WTC11 (cell line): Measurements from ENCODE around the gene ADGRG3. TPM values are rescaled to one million over a fixed set of nuclear protein-coding genes. Genes with fewer than 3 reads are reported as not detected.

Source experiments
- ATAC-seq: fragments of 200-7000 bp; cut with Tn5 transposase; 2 replicates; pipeline ENCODE4 v1.10.0; 2021; ENCODE audit warnings: mild to moderate bottlenecking, moderate library complexity
- Bru-seq: library from RNA; stranded (reverse); fragments of 400-500 nt; gene quantifications from one replicate; lab custom pipeline; 2021; lab: Mats Ljungman, UMichigan
- CTCF ChIA-PET: fragments of 300-600 bp; sonication (Branson Sonifier 250); formaldehyde crosslinking; loops from one replicate; lab custom pipeline; 2021; ENCODE audit warnings: antibody characterized with exemption; lab: Charles Lee
- POLR2A ChIA-PET: fragments of 350-600 bp; sonication (Branson Sonifier 250); formaldehyde crosslinking; loops from one replicate; lab custom pipeline; 2021; ENCODE audit warnings: antibody characterized with exemption; lab: Charles Lee
- DNase-seq: peaks from one replicate; pipeline ENCODE4 v3.0.0; 2021; ENCODE audit warnings: low spot score
- H3K27ac Mint-ChIP-seq: 2 replicates; pipeline ENCODE4 v1.8.0; 2021; ENCODE audit warnings: mixed read lengths
- H3K27me3 Mint-ChIP-seq: 2 replicates; pipeline ENCODE4 v1.8.0; 2021; ENCODE audit warnings: low read depth, mild to moderate bottlenecking, moderate library complexity, mixed read lengths
- H3K36me3 Mint-ChIP-seq: 2 replicates; pipeline ENCODE4 v1.8.0; 2021; ENCODE audit warnings: mixed read lengths
- H3K4me1 Mint-ChIP-seq: 2 replicates; pipeline ENCODE4 v1.8.0; 2022; ENCODE audit warnings: mixed read lengths
- H3K4me3 Mint-ChIP-seq: 2 replicates; pipeline ENCODE4 v1.8.0; 2021; ENCODE audit warnings: mild to moderate bottlenecking, moderate library complexity, mixed read lengths
- H3K9me3 Mint-ChIP-seq: 2 replicates; pipeline ENCODE4 v1.8.0; 2021; ENCODE audit warnings: mixed read lengths
- AR ChIP-seq: fragments of 250-450 bp; sonication (Bioruptor Pico); IDR thresholded peaks from 2 replicates; pipeline ENCODE4 v1.9.0; 2021; ENCODE audit warnings: mild to moderate bottlenecking
- ATF1 ChIP-seq: sonication (generic); formaldehyde crosslinking; IDR thresholded peaks from 2 replicates; pipeline ENCODE4 v1.8.1; 2023; ENCODE audit warnings: mild to moderate bottlenecking, moderate library complexity, missing genetic modification reagents
- ATF2 ChIP-seq: sonication (generic); formaldehyde crosslinking; IDR thresholded peaks from 2 replicates; pipeline ENCODE4 v1.8.1; 2022; ENCODE audit warnings: low read depth, missing genetic modification reagents, borderline replicate concordance
- CBFB ChIP-seq: sonication (generic); formaldehyde crosslinking; IDR thresholded peaks from 2 replicates; pipeline ENCODE4 v1.8.1; 2022; ENCODE audit warnings: mild to moderate bottlenecking, low read depth, missing genetic modification reagents
- E2F1 ChIP-seq: sonication (generic); formaldehyde crosslinking; IDR thresholded peaks from 2 replicates; pipeline ENCODE4 v1.8.0; 2022; ENCODE audit warnings: mild to moderate bottlenecking, missing genetic modification reagents
- ELF4 ChIP-seq: sonication (generic); formaldehyde crosslinking; IDR thresholded peaks from 2 replicates; pipeline ENCODE4 v1.8.1; 2022; ENCODE audit warnings: low read depth, mild to moderate bottlenecking, moderate library complexity, missing genetic modification reagents
- EMX1 ChIP-seq: fragments of 250-450 bp; sonication (Bioruptor Pico); IDR thresholded peaks from 2 replicates; pipeline ENCODE4 v1.8.0; 2021; ENCODE audit warnings: mild to moderate bottlenecking
- IRF2 ChIP-seq: sonication (generic); formaldehyde crosslinking; IDR thresholded peaks from 2 replicates; pipeline ENCODE4 v1.8.0; 2022; ENCODE audit warnings: low read depth, missing genetic modification reagents, borderline replicate concordance
- NFE2L1 ChIP-seq: sonication (generic); formaldehyde crosslinking; IDR thresholded peaks from 2 replicates; pipeline ENCODE4 v1.8.1; 2023; ENCODE audit warnings: missing genetic modification reagents
- PREB ChIP-seq: sonication (generic); formaldehyde crosslinking; IDR thresholded peaks from 2 replicates; pipeline ENCODE4 v1.8.1; 2022; ENCODE audit warnings: mild to moderate bottlenecking, missing genetic modification reagents, moderate library complexity, borderline replicate concordance
- RELA ChIP-seq: sonication (generic); formaldehyde crosslinking; IDR thresholded peaks from 2 replicates; pipeline ENCODE4 v1.8.1; 2022; ENCODE audit warnings: missing genetic modification reagents, mild to moderate bottlenecking, borderline replicate concordance
- SP1 ChIP-seq: sonication (generic); formaldehyde crosslinking; conservative IDR thresholded peaks from 2 replicates; pipeline ENCODE4 v1.8.1; 2022; ENCODE audit warnings: missing genetic modification reagents
- TP53 ChIP-seq: sonication (generic); formaldehyde crosslinking; IDR thresholded peaks from 2 replicates; pipeline ENCODE4 v1.8.1; 2023; ENCODE audit warnings: mild to moderate bottlenecking, missing genetic modification reagents
- ZNF232 ChIP-seq: sonication (generic); formaldehyde crosslinking; IDR thresholded peaks from 2 replicates; pipeline ENCODE4 v1.8.0; 2022; ENCODE audit warnings: mild to moderate bottlenecking, missing genetic modification reagents
- ZSCAN18 ChIP-seq: fragments of 250-450 bp; sonication (Bioruptor Pico); IDR thresholded peaks from 2 replicates; pipeline ENCODE4 v2.1.2; 2022; ENCODE audit warnings: mild to moderate bottlenecking, moderate library complexity
- long read RNA-seq, 3 experiments: library from RNA in 1 of 3; library from capped mRNA in 1 of 3; library from polyadenylated mRNA in 1 of 3; unstranded in 2 of 3; stranded (forward) in 1 of 3; transcript quantifications; one replicate each; pipeline ENCODE4 v2.0.0, GENCODE V29; 2021
- total RNA-seq: library from RNA; stranded (reverse); gene quantifications from 3 replicates; pipeline ENCODE4 v1.2.3, GENCODE V29; 2021
- TF ChIP-seq, protein P1 (sequence below): fragments of 250-450 bp; sonication (Bioruptor Pico); IDR thresholded peaks from 2 replicates; pipeline ENCODE4 v1.9.0; 2021; ENCODE audit warnings: mild to moderate bottlenecking, borderline replicate concordance
- TF ChIP-seq, protein P2 (sequence below): fragments of 250-450 bp; sonication (Bioruptor Pico); IDR thresholded peaks from 2 replicates; pipeline ENCODE4 v1.9.0; 2021; ENCODE audit warnings: moderate library complexity, mild to moderate bottlenecking, inconsistent platforms, borderline replicate concordance

Gene ADGRG3, protein sequence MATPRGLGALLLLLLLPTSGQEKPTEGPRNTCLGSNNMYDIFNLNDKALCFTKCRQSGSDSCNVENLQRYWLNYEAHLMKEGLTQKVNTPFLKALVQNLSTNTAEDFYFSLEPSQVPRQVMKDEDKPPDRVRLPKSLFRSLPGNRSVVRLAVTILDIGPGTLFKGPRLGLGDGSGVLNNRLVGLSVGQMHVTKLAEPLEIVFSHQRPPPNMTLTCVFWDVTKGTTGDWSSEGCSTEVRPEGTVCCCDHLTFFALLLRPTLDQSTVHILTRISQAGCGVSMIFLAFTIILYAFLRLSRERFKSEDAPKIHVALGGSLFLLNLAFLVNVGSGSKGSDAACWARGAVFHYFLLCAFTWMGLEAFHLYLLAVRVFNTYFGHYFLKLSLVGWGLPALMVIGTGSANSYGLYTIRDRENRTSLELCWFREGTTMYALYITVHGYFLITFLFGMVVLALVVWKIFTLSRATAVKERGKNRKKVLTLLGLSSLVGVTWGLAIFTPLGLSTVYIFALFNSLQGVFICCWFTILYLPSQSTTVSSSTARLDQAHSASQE
- total RNA-seq, result 0.44 to 1.4 TPM (median 0.71 TPM) in 3 replicates
- Bru-seq, nascent RNA, result percentile 17 among the genes with signal in this experiment
- long read RNA-seq, experiment 1, partial matches to known transcripts, result 2 of 2 reads
- long read RNA-seq, experiment 1, other reads (novel, unspliced or antisense), result 0 of 2 reads
- long read RNA-seq, experiment 2, partial matches to known transcripts, result 1 of 1 reads
- long read RNA-seq, experiment 2, other reads (novel, unspliced or antisense), result 0 of 1 reads
- long read RNA-seq, experiment 3, result 0 reads

DNA sequence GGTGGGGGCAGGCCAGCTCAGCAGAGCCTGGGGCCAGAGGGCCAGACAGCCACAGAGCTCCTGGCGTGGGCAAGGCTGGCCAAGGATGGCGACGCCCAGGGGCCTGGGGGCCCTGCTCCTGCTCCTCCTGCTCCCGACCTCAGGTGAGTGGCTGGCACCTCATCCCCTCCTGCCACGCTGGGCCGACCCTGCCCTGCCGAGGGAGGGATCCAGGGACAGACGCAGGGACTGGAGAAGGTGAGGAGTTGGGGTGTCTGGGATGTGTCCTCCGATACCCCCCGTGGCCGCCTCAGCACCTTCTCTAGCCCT lies at the start of gene ADGRG3:
Gene ADGRG3 (plus strand): TSS at position 44 of the 309 bp plus-strand sequence. CDS start 42 bp downstream, at position 86.
- no peak for ATAC-seq

GRCh38 chr16:57619133-57619605 lies 48.9 kb upstream of the ADGRG3 start:
- ChIA-PET CTCF (interaction anchor here (1.0 to 5.2 kb wide), 6 partner anchors 10 to 43 kb away, joined by 3 to 25 read pairs (median 6); no protein-coding TSS in a partner anchor), POLR2A (interaction anchor here (0.6 kb wide), 2 partner anchors 68 to 404 kb away, joined by 3 read pairs; no protein-coding TSS in a partner anchor)
- H3K36me3 Mint-ChIP-seq, result no peaks in the 10 kb centered on the region
- DNase-seq, result no peak
- 0 out of 2 replicates have a peak overlapping the region, but pooled peaks have one; percentile 57 for H3K27ac Mint-ChIP-seq
- no peak overlapping the region for H3K4me3 Mint-ChIP-seq
- H3K9me3 Mint-ChIP-seq, result no peaks in the 10 kb centered on the region
- no peak for ATAC-seq
- H3K27me3 Mint-ChIP-seq, result no peaks in the 10 kb centered on the region
- peaks cover 24% of the 10 kb centered on the region for H3K4me1 Mint-ChIP-seq
- TF ChIP-seq RELA (CRISPR knock-in tag) (no peak), ZSCAN18 (CRISPR knock-in tag) (no peak), CBFB (CRISPR knock-in tag) (no peak), ATF2 (CRISPR knock-in tag) (no peak), AR (CRISPR knock-in tag) (no peak), ELF4 (CRISPR knock-in tag) (no peak)

More for the DNA sequence above, at the start of gene ADGRG3:
- CTCF ChIA-PET, result interaction anchor here (0.6 to 3.3 kb wide), 14 partner anchors 9 to 119 kb away, joined by 3 to 24 read pairs (median 4); partner anchors contain the start of gene KATNB1
- Mint-ChIP-seq H3K4me3 (no peak within 1 kb of the TSS), H3K27me3 (no peaks in the 10 kb centered on the region), H3K4me1 (no peaks in the 10 kb centered on the region)
- TF ChIP-seq E2F1 (CRISPR knock-in tag) (no peak), EMX1 (no peak), IRF2 (CRISPR knock-in tag) (no peak), ATF1 (CRISPR knock-in tag) (no peak), NFE2L1 (CRISPR knock-in tag) (no peak), SP1 (no peak), PREB (CRISPR knock-in tag) (no peak), TP53 (no peak), ZNF232 (CRISPR knock-in tag) (no peak)
- TF ChIP-seq, protein P1, sequence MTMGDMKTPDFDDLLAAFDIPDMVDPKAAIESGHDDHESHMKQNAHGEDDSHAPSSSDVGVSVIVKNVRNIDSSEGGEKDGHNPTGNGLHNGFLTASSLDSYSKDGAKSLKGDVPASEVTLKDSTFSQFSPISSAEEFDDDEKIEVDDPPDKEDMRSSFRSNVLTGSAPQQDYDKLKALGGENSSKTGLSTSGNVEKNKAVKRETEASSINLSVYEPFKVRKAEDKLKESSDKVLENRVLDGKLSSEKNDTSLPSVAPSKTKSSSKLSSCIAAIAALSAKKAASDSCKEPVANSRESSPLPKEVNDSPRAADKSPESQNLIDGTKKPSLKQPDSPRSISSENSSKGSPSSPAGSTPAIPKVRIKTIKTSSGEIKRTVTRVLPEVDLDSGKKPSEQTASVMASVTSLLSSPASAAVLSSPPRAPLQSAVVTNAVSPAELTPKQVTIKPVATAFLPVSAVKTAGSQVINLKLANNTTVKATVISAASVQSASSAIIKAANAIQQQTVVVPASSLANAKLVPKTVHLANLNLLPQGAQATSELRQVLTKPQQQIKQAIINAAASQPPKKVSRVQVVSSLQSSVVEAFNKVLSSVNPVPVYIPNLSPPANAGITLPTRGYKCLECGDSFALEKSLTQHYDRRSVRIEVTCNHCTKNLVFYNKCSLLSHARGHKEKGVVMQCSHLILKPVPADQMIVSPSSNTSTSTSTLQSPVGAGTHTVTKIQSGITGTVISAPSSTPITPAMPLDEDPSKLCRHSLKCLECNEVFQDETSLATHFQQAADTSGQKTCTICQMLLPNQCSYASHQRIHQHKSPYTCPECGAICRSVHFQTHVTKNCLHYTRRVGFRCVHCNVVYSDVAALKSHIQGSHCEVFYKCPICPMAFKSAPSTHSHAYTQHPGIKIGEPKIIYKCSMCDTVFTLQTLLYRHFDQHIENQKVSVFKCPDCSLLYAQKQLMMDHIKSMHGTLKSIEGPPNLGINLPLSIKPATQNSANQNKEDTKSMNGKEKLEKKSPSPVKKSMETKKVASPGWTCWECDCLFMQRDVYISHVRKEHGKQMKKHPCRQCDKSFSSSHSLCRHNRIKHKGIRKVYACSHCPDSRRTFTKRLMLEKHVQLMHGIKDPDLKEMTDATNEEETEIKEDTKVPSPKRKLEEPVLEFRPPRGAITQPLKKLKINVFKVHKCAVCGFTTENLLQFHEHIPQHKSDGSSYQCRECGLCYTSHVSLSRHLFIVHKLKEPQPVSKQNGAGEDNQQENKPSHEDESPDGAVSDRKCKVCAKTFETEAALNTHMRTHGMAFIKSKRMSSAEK (CRISPR knock-in tag), result no peak
- TF ChIP-seq, protein P2, sequence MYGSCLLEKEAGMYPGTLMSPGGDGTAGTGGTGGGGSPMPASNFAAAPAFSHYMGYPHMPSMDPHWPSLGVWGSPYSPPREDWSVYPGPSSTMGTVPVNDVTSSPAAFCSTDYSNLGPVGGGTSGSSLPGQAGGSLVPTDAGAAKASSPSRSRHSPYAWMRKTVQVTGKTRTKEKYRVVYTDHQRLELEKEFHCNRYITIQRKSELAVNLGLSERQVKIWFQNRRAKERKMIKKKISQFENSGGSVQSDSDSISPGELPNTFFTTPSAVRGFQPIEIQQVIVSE (CRISPR knock-in tag), result no peak
- TF ChIP-seq, all 79 proteins: peak for 0
- no peaks in the 10 kb centered on the region for H3K36me3 Mint-ChIP-seq
- DNase-seq, result no peak
- POLR2A ChIA-PET, result no interaction called here
- H3K9me3 Mint-ChIP-seq, result no peaks in the 10 kb centered on the region
- no peak within 1 kb of the TSS for H3K27ac Mint-ChIP-seq
